Mesenteric fat pad (tissue), 1 donor: ENCODE data around the gene SERTAD4. TPM values are rescaled to one million over a fixed set of nuclear protein-coding genes. Genes with fewer than 3 reads are reported as not detected.

ENCODE experiments used
- DNase-seq: peaks from one replicate; pipeline ENCODE4 v3.0.0-alpha.2; 2020; ENCODE audit warnings: low spot score
- total RNA-seq: library from RNA; stranded (reverse); fragmentation: NEBNext Ultra II Directional; extraction: Animal tissue kit (Norgen Biotek cat#: 25700); gene quantifications from one replicate; pipeline ENCODE4 v1.2.1, GENCODE V29; 2021
- donor health status: DM: yes; HTN: yes; CAD: no.

Gene SERTAD4
- total RNA-seq, 1 donor from 2014 or later, result 3.9 TPM

DNA sequence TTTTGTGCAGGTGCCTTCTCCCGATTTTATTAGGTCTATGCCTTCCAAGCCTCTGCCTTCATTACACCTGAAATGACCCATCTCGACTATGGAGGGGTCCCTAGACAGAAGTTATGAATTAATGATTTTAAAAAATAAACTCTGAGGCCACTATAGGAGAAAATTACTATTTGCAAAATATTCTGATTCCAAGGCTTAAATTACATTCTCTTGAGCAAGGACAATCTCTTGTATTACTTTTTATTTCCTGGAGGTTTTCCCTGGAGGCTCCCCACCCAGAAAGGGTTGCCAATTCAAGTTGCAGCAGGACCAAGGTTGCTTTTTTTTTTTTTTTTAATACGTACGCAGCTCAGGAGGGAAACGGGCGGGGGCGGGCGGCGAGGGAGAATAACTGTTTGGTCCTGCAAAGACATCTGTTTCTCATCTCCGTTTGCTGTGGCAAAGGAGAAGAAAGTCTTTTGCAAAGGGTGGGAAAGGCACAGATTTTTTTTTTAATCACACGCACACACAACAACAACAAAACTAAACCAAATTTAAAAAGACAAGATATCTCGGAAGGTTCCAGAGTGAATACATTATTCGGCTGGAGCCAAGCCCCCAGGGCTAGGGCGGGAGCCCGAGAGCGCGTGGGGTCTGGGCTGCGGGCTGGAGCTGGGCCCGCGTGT, 618 bp upstream of the SERTAD4 start:
- no peak for DNase-seq

DNA sequence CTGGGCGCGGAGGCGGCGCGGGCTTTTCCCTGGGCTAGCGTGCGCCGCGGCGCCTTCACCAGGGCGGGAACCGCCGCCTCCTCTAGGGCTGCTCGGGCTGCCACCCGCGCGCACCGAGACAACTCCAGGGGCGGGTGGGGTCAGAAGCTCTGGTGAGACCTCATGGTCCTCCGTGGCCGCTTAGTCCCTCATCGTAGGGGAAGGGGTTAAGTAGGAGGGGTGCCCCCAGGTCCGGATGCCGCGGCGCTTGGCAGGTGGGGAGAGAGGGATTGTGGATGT, 559 bp downstream of the SERTAD4 start:
- no peak for DNase-seq

DNA sequence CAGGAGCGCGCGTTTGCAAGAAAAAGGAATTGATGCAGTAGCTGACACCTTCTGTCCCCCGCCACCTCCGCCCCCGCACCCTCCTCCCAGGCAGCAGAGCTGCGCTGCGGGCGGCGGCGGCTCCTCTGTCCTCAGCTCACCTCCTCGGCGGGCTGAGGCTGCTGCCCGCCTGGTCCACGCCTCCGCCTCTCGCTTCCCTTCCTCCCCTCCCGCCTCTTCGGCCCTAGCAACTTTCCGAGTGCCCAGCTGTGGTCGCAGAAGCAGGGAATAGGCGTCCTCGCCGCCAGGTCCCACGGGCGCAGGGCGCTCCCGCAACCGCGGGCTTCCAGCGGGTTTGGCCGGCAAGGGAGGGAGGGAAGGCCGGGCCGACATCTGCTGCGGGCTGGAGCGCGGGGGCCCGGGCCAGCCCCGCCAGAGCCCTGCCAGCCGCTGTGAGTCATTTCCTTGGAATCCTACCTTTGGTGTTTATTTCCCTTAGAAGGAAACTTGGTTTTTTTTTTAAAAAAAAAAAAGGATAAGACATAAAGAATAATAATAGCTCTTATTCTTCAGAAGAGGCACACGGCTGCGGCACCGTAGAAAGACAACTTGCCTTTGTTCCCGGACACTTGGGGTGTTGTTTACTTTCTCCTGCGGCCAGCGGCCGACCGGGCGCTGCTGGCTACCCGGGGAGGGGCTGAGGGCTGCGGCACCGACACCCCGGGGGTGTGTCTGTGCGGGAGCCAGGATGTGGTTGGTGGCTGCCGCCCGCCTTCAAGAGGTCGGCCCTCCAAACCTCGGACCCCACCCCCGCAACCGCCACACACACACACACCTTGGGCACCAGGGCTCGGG, 1.1 kb downstream of the SERTAD4 start:
- DNase-seq, result no peak

DNA sequence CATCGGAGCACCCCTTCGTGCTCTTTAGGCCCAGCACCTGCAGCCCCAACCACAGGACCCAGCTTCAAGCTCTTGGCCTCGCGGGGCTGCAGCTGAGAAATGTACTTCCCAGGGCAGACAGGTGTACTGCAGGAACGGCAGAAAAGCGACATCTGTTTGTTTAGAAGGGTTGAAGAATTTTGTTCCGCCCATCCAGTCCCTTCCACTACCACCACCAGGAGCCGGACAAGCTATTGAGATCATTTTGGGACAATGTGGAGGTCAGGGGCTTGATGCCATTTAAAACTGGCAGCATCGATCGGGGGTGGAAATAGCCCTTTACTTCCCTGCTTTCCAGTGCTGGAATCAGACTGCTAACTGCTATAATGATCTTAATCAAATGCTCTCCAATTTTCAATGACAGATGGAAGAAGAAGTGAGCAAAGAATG, 1.7 kb downstream of the SERTAD4 start:
- DNase-seq, result no peak

DNA sequence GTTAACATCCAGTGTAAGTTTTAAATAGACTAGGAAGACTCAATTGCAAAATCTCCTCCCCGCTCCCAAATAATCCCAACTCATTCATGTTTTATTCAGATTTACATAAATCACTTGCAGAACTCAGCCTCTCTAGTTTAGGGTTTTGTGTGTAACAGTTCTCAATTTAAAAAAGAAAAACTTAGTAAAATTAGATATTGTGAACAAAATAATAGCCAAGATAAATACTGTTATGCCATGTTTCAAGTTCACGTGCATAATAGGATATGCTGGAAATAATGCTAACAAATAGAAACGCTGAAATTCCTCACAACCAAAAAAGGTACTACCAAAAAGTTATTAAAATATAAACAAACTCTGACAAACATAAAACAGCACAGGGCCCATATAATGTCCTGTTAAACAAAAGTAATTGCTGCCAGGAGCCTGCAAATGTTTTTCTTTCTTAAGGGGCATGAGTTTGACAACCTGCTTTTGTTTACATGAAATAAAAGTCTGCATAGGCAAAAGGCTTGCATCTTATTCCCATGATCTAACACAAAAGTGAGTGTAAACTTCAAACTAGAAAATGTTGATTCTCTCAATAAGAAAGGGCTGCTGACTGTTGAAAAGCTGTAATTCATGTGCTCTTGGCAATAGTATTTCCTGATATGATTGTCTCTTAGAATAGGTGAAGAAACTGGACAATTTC, 2.9 kb downstream of the SERTAD4 start:
- no peak for DNase-seq

DNA sequence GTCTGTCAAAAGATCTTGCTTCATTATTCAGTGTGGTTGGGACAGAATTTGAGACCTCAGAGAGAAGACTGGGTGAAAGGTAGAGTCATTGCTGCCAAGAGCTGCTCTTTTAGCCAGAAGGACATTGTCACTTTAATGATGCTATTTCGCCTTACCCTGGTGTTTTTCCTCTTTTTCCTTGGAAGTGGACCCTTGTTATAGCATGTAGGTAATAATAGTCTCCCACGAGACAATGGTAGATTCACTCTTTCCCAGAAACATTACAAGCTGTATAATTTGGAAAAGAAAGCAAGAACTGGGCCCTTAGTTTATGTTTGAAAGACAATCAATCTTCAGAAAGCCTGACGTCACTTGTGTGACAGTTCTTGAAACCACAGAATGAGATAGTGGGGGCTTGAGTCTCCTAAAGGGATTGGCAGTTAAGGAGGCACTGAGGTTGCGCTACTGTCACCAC, 3.8 kb downstream of the SERTAD4 start:
- no peak for DNase-seq

DNA sequence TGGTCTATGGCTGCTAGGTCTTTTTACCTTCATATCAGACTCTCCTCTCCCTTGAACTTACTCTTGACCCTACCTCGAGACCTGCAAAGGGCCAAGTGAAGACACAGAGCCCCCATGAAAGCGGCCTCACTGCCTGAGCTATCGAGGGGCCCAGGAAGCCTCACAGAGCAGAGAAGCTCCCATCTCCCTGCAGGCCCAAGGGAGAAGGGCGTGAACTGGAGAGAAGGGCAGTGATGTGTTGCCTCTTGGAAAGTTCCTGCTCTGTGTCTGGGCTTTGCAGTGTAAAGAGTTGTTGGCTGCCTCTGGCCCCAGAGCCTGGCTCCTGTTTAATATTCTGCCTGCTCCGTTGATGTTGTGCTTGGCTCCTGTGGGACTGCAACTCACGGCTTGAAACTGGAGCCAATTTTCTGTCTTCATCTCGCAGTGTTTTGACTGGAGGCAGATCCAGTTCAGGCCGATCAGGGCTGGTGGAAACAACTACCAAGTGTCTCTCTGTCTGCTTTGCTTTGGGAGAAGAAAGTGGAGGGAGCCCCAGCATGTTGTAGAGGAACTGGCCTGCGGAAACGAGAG, 4.3 kb downstream of the SERTAD4 start:
- no peak for DNase-seq

DNA sequence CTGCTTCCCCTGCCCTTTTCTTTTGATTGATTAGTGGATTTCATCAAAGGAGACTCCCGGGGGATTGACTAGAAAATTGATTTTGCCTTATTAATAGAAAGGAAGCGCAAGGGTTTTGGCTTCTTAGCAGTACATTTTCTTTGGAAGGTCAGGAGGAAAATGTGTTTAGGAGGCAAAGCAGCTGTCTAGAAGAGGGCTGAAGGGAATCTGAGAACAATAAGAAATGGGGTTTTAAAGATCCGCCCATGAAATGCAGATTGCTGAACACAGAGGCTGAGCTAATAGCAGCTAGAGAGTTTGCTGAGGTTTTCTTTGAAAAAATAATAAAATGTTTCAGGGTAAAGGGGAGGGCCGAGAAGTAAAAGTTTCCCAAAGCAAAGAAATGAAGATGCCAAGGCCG, 4.9 kb downstream of the SERTAD4 start:
- DNase-seq, result no peak

DNA sequence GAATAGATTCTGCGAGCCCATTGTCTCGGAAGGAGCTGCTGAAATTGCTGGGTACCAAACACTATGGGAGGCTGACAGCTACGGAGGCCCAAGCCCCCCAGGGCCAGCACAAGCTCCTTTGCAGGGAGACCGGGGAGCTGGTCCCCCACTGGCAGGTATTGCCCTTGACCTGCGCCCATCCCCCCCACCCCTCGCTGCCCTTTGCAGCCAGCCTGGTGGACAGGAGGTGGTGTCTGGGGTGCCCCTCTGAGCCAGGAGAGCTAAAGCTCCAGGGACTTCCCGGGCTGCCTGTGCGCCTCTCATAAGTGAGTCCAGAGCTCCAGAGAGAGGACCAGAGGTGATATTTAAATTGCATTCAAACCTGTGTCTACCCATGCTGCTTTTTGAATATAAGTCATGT, 5.4 kb downstream of the SERTAD4 start:
- no peak for DNase-seq

DNA sequence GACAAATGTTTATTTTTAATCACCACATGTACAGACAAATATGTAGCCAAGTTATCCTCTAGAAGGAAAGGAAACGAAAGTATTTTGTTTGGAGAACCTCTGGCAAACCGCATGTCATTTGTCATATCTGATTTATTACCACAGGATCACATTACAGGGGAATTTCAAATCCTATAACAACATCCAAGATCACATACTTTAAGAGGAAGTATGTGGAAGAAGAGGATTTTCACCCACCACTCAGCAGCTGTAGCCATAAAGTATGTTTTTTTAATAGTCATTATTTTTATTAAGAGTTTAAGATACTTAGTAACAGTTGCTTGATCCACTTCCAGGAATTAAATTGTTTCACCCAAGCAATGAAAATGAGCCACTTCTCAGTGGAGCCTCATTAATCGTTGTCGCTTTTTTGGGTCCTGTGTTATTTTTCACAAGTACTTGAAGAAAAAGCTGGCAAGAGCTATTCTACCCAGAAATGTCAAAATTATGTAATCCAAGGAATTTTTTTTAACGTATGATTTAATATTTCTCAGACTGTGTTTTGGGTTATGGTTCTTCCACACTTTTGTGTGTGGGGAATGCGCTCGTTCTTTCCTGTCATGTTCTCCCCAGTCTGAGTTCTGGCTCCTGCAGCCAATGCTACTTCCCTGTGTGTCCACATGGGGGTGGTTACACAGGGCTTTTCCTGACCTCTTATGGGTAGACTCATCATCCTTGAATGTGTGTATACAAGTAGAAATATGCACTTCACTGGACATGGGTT, 6.9 kb downstream of the SERTAD4 start:
- DNase-seq, result no peak

DNA sequence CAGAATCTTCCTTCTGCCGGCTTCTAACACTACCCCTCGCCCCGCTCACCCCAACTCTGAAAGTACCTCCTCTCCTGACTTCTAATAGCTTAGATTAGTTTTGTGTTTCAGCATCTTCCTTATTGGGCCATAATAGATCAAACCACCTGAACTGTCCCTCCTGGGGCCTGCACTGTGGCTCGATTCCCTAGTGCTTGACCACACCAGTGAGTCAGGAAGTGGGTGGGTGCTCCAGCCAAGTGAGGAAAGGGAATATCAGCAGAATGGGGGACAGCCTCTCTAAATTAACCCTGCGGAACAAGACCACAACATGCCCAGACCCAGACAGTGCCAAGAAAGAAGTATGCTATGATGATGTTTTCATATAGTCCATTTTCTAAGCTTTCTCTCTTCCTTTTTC, 8.5 kb downstream of the SERTAD4 start:
- no peak for DNase-seq

DNA sequence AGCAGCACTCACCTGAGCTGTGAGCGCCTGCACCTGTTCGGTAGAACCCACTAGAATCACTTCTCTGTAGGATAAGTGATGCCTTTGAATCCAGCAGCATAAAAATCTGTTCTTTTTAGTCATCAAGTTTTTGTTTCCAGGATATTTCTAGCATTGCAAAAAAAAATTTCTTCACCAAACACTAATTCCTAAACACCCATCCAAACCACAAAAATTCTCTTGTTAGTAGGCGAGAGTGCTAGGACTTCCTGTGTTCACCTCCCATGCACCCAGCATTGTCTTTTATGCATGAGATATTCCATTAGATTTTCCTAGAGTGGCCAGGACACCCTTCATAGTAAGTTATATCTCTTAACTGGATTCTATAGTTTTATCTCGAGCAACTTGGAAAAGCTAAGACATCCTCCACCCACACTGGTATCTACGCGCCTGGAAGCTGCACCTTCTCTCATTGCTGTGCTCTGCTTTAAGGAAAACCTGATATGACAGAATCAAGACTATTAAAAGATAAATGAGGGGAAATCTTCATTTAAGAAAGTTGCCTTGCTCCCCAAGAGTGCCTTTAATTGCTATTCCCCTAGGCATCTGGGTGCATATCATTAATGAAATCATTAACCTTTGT, 12.3 kb downstream of the SERTAD4 start:
- DNase-seq, result no peak

DNA sequence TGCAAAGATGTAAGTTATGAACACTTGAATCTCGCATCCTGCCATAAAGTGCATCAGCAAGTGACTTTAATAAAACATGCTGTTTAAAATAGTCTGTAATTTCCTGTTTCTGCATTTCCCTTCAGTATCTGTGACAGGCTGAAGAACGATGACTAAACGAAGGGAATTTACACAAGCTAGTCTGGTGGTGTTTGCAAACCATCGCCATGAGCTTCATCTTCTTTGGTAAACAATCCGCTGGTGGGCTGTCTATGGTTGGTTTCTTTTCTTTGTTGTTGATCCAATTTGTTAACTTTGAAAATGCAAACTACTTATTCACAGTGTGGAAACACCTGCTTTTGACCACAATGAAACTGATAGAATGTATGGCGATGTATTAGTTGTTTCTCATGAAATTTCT, 13.9 kb downstream of the SERTAD4 start:
- no peak for DNase-seq

DNA sequence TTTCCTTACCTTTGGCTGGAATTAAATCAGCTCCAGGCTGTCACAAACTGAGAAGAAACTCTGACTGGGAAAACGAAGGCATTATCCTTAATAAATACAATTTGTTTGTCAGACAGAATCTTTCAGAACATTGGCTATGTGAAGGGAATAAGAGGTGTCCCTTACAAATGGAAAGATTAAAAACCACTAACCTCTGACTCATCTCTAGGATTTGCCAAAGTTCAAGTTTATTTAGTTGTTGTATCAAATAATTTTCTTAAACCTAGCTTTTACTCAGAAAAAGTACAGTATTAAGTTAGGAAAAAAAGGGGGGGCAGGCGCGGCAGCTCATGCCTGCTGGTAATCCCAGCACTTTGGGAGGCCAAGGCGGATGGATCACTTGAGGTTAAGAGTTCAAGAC, 15.7 kb downstream of the SERTAD4 start:
- DNase-seq, result no peak

DNA sequence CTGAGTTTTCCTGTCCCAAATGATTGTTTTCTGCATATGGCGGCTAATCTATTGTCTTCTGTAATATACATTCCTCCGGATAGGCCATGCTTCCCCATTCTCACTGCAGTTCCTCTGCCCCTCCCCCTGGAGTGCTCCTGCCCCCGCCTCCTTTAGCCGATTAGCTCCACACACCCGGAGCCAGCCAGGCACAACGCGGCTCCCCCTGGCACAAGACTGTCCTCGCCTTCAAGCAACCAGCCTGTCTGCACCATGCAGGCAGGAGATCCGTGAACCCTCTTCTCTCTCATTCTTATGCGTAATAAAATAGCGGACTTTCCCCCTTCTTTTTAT, 18.0 kb downstream of the SERTAD4 start:
- no peak for DNase-seq

DNA sequence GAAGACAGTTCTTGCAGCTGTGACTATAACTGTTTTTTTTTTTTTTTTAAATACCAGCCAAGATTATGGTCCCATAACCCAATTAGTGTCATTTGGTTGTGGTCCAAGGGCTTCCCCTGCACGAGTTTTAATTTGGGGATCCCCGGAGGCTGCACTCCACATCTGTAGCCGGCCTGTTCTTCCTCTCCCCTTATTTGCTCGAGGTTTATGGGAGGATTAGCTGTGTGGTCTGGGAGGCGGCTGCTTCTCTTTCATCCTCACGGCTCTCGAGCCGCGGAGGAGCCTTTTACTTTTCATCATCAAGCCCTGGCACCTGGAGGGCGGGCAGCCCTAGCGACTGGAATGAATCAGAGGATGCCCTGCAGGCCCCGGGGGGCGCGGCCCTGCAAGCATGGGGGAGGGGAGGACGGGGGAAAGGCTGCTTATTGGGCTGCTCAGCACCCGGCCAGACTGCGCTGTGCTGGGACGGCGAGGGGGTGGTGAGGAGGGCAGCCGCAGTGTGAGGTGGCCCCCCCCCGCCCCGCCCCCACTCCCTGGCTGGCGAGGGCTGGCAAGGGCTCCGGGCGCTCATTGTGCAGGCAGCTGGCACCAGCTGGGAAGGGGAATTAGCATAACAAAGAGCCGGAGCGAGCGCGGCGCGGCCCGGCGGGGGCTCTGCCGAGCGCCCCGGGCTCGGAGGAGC, 18.5 kb downstream of the SERTAD4 start:
- DNase-seq, result no peak

DNA sequence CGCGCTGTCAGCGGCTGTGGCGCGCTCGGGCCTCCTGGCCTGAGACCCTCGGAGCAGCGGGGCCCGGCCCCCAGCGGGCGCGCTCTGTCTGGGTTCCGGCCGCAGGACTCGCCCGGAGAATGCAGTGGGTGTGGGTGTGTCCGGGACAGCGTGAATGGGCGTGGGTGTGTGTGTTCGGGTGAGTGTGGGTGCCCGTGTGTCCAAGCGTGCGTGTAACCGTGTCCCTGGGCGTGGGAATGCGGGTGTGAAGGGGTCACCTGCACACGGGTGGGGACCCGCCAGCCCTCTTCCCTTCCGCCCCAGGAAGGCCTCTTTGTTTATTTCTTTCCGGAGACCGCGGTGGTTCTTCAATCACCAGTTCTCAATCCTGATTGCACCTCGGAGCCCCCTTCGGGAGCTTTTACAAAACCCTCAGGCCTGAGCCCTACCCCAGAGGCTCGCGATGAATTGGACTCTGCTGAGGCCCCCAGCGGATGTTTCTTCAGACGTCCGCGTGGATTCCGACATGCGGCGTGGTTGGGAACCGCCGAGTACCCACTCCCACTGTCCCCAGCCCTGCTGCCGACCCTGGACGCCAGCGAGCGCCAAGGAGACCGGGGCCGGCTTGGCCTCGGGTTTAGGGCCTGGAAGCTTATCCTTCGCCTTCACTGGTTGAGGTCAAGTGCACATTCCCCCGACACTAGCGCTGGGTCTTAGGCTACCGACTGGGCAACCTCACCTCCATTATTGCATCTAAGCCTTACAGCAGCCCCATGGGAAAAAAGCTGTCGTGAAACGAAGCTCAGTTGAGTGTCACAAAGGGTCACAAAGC, 19.3 kb downstream of the SERTAD4 start:
- no peak for DNase-seq

DNA sequence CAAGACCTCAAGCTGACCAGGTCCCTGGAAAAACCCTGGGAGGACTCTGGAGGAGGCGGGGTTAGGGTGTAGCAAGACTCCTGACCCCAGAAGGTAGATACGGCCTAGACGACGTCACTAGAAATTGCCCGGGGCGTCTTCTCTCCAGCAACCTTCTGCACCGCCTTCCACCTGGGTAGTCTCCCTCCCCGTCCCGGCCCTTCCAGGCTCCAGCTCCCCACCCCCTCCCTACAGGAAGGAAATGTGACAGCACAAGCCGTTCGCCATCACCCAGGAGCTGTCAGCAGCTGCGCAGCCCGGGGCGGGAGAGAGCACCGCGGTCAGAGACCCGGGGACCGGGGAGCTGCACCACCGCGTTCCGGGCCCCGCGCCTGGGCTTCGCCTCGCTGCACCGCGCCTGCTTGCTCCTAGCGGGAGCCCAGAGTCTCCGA, 20.0 kb downstream of the SERTAD4 start:
- no peak for DNase-seq

DNA sequence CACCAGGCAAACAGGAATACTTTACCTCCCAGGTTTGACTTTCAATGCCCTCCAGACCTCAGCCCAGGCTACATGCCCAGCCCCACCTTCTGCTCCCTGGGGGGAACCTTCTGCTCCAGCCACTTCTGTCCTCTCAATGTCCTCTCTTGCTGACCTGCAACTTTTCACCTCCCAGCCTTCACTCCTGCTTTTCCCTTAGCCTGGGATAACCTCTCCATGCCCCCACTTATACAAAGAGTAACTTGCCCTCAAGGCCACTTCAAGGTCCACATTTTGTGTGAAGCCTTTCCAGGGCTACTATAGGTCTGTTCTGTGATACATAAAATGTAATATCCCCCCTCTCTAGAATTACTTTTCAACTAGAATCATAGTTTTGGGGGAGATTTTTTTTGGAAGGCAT, 21.7 kb downstream of the SERTAD4 start:
- DNase-seq, result no peak
